Liver (tissue), 3 donors: ENCODE data around the gene PHC1.

Source experiments
- EGR1 ChIP-seq, 2 donors: IDR thresholded peaks; 2 replicates each; pipeline ENCODE4 v1.6.1; 2016 to 2018; ENCODE audit warnings: antibody characterized with exemption in 2 of 2, low read depth in 2 of 2
- FOXA1 ChIP-seq: IDR thresholded peaks from 2 replicates; pipeline ENCODE4 v1.6.1; 2016; ENCODE audit warnings: antibody characterized with exemption
- GABPA ChIP-seq, 2 donors: IDR thresholded peaks in 1 of 2; conservative IDR thresholded peaks in 1 of 2; 2 replicates each; pipeline ENCODE4 v1.6.1; 2016; ENCODE audit warnings: antibody characterized with exemption in 2 of 2, mild to moderate bottlenecking in 1 of 2, moderate library complexity in 1 of 2
- JUND ChIP-seq, 2 donors: IDR thresholded peaks; 2 replicates each; pipeline ENCODE4 v1.6.1; 2016; ENCODE audit warnings: antibody characterized with exemption in 2 of 2
- RAD21 ChIP-seq, 2 donors: IDR thresholded peaks; 2 replicates each; pipeline ENCODE4 v1.6.1; 2016; ENCODE audit warnings: antibody characterized with exemption in 2 of 2, mild to moderate bottlenecking in 2 of 2
- REST ChIP-seq: IDR thresholded peaks from 2 replicates; pipeline ENCODE4 v1.6.1; 2016; ENCODE audit warnings: antibody characterized with exemption, mild to moderate bottlenecking
- YY1 ChIP-seq: IDR thresholded peaks from 2 replicates; pipeline ENCODE4 v1.6.1; 2016; ENCODE audit warnings: antibody characterized with exemption, mild to moderate bottlenecking
- TF ChIP-seq, protein P1 (sequence below): fragments of 150-350 bp; IDR thresholded peaks from 2 replicates; pipeline ENCODE4 v1.5.1; 2017; ENCODE audit warnings: improper control_type of control experiment, low read depth, low read length; ENCODE audit not compliant: missing input control
- TF ChIP-seq, protein P2 (sequence below): IDR thresholded peaks from 2 replicates; pipeline ENCODE4 v1.6.1; 2016; ENCODE audit warnings: antibody characterized with exemption
- TF ChIP-seq, protein P3 (sequence below): IDR thresholded peaks from 2 replicates; pipeline ENCODE4 v1.6.1; 2016; ENCODE audit warnings: antibody characterized with exemption
- donor health status: healthy.
- donor health status: healthy.

DNA sequence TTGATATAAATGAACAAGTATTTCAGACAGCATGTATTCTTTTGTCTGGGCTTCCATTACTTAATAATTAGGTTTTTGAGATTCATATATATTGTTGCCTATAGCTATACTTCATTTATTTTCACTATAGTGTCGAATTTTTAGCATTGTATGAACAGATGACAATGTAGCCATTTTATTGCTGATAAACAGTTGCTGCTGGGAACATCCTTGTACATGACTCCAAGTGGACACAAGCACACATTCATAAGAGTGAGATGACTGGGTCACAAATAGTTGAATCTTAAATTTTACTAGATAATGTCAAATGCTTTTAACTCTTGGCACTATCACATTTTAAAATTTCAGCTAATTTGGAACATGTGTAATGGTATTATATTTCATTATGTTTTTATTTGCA is 19.3 kb upstream of the PHC1 start:
- no peak for TF ChIP-seq RAD21 (IDR thresholded peaks at IDR 0.05)
- TF ChIP-seq, protein P1, sequence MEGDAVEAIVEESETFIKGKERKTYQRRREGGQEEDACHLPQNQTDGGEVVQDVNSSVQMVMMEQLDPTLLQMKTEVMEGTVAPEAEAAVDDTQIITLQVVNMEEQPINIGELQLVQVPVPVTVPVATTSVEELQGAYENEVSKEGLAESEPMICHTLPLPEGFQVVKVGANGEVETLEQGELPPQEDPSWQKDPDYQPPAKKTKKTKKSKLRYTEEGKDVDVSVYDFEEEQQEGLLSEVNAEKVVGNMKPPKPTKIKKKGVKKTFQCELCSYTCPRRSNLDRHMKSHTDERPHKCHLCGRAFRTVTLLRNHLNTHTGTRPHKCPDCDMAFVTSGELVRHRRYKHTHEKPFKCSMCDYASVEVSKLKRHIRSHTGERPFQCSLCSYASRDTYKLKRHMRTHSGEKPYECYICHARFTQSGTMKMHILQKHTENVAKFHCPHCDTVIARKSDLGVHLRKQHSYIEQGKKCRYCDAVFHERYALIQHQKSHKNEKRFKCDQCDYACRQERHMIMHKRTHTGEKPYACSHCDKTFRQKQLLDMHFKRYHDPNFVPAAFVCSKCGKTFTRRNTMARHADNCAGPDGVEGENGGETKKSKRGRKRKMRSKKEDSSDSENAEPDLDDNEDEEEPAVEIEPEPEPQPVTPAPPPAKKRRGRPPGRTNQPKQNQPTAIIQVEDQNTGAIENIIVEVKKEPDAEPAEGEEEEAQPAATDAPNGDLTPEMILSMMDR, result no peak
- TF ChIP-seq REST, result no peak
- no peak for TF ChIP-seq FOXA1
- TF ChIP-seq JUND (IDR thresholded peaks at IDR 0.05), result no peak
- TF ChIP-seq, protein P2, sequence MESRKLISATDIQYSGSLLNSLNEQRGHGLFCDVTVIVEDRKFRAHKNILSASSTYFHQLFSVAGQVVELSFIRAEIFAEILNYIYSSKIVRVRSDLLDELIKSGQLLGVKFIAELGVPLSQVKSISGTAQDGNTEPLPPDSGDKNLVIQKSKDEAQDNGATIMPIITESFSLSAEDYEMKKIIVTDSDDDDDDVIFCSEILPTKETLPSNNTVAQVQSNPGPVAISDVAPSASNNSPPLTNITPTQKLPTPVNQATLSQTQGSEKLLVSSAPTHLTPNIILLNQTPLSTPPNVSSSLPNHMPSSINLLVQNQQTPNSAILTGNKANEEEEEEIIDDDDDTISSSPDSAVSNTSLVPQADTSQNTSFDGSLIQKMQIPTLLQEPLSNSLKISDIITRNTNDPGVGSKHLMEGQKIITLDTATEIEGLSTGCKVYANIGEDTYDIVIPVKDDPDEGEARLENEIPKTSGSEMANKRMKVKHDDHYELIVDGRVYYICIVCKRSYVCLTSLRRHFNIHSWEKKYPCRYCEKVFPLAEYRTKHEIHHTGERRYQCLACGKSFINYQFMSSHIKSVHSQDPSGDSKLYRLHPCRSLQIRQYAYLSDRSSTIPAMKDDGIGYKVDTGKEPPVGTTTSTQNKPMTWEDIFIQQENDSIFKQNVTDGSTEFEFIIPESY, result no peak
- no peak for TF ChIP-seq YY1
- TF ChIP-seq, protein P3, sequence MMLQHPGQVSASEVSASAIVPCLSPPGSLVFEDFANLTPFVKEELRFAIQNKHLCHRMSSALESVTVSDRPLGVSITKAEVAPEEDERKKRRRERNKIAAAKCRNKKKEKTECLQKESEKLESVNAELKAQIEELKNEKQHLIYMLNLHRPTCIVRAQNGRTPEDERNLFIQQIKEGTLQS, result no peak
- TF ChIP-seq GABPA (IDR thresholded peaks at IDR 0.05 in 1 of 2, conservative IDR thresholded peaks at IDR 0.05 in 1 of 2), result no peak
- no peak for TF ChIP-seq EGR1 (IDR thresholded peaks at IDR 0.05; ENCODE audit: low read depth in 2 of 2)
